GM18502 (cell line): ENCODE data around the gene EAF1.
"Not testable (repeated sequence)": the region's sequence is repeated elsewhere in the genome, so short reads cannot be mapped to it uniquely, and the experiment has no call there.

Source experiments
- ATAC-seq: cut with Tn5 transposase; IDR thresholded peaks from one replicate; pipeline ENCODE4 v1.9.1; 2021; ENCODE audit warnings: mild to moderate bottlenecking; ENCODE audit not compliant: unreplicated experiment, poor library complexity

Gene EAF1

DNA sequence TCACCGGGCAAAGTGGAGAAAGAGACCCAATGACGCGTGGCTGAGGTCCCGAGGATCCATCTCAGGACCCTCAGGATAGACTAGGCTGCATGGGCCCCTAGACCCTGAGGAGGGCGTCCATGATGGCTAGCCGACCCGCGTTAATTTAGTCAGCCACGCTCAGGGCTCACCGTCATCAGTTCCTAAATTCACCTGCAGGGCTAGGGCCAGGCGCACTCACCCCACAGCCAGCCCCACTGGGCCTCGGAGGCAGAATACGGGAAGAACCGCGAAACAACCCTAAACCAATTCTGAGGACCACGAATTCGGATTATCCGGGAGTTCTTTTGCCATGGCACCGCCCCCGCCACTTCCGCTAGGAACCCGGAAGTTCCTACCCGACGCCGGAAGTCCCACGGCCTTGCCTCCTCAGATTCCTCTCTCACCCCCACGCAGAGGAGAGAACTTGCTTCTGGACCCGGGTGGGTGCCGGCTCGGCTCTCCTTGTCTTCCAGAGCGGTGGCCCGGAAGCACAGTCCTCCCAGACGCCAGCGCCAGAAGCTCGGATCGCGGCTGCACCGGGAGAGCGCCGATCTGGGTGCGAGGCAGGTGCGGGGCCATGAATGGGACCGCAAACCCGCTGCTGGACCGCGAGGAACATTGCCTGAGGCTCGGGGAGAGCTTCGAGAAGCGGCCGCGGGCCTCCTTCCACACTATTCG, at the start of gene EAF1, which contains the start of gene METTL6:
Gene EAF1, plus strand, starts transcription at position 417 of the 699 bp plus-strand sequence. Its CDS starts 182 bp downstream, at position 599.
Gene METTL6, minus strand, starts transcription at position 363 of the 699 bp plus-strand sequence. CDS start 1,033 bp downstream, outside the sequence.
- ATAC-seq, result peak; percentile 94

DNA sequence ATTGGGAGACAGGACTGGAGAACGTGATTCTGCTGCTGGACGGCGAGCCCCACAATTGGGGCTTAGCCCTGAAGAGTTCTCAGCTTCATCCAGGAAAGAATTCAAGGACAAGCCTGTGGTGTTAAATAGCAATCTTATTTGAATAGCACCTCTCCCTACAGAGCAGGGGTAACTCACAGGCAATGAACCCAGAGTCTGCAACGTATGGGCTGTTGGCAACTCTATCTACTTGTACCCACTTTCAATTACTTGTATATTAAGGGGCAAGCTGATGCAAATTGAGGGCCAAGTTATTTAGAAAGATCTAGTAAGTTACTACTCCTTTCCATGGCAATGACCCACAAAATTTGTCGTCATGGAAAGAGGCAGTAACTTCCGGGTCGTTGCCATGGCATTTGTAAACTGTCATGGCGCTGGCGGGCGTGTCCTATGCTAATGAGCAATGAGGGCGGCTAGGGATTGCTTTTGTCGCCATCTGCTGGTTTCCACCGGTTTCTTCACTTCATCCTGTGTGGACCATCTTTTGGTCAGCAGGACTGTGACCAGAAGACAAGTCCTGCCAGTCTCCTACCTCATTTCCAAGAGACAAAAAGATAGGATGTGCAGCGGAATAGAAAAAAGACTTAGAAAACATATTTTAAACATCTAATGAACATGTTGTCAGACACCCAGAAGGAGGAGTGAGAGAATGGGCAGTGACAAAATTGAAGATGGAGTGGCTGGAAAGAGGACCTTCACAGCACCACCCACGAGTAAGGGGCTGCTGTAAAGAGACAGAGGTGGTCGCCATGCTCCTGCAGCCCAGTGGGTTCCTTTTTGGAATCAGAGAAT, 49.2 kb upstream of the EAF1 start:
- ATAC-seq, result peak; percentile 93

DNA sequence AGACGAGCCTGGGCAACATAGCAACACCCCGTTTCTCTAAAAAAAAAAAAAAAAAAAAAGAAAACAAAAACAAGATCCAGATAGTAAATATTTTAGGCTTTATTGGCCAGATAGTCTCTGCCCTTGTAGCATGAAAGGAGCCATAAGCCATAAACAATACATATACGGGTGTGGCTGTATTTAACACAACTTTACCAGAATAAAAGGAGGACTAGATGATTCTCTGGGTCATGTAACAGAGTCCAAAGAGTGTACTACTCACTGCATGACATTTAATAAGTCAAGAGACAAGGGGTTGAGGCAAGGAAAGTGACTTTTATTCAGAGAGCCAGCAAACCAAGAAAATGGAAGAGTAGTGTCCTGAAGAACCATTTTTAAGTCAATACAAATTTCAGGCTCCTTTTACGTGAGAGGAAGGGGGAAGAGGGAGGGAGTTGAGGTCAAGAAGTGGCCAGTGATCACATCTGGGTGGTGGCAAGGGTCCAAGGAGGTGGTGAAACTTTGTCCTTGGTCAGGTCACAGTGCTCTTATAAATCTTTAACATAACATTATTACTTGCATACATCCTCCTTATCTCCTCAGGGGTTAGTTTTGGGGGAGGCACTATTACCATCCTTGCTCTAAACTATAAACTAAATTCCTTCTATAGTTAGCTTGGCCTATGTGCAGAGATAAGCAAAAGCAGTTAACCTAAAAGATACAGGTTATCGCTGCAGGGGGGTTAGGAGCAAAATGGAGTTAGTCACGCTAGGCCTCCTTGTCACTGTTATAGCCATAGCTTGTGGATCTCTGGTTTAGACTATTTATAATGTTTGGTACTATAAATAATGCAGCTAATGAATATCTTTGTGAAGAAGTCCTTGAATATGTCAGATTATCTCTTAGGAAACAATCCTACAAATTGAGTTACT, 46.2 kb upstream of the EAF1 start:
- no peak for ATAC-seq

DNA sequence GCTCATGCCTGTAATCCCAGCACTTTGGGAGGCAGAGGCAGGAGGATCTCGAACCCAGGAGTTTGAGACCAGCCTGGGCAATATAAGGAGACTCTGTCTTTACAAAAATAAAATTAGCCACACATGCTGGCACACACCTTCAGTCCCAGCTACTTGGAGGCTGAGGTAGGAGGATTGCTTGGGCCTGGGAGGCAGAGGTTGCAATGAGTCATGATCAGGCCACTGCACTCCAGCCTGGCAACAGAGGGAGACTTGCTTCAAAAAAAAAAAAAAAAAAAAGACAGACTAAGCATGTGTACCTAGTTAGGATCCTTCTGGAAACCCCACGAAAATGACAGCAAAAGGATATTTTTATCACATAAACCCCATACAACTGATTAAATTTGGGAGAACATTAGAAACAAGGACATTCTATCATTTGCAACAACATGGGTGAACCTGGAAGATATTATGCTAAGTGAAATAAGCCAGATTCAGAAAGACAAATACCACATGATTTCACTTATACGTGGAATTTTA, 44.9 kb upstream of the EAF1 start:
- no peak for ATAC-seq

DNA sequence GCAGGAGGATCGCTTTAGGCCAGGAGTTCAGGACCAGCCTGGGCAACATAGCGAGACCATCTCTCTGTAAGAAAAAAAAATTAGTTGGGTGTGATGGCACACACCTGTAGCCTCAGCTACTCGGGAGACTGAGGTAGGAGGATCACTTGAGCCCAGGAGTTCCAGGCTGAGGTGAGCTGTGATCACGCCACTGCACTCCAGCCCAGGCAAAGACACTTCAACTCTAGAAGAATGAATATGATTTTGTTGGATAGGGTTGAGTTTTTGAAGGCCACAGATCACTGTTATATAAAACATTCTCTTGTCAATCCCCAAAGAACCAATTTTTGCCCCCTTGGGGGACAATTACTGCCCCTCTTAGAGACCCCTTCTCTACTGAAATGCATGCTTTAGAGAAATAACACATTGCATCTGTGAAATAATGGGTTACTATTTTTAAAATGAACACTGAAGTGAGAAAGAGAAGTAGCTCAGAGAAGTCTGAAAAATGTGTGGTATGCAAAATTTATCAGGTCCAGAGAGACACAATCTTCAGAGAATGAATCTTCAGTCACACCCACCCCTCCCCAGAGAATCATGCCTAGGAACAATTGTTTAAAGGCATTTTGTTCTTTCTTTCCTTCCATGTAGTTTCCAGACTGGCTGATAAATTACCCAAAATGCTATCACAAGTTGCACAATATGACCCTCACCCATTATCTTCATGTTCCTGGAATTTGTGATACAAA, 42.7 kb upstream of the EAF1 start:
- peak; percentile 84 for ATAC-seq

DNA sequence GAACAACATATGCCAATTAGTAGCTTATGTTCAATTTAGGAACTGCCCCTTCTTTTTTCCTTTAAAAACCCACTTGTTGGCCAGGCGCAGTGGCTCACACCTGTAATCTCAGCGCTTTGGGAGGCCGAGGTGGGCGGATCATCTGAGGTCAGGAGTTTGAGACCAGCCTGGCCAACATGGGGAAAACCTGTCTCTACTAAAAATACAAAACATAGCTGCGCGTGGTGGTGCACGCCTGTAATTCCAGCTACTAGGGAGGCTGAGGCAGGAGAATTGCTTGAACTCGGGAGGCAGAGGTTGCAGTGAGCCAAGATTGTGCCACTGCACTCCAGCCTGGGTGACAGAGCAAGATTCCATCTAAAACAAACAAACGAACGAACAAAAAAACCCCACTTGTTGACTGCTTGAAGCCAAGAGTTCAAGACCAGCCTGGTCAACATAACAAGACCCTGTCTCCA, 42.1 kb upstream of the EAF1 start:
- ATAC-seq, result peak; percentile 18

DNA sequence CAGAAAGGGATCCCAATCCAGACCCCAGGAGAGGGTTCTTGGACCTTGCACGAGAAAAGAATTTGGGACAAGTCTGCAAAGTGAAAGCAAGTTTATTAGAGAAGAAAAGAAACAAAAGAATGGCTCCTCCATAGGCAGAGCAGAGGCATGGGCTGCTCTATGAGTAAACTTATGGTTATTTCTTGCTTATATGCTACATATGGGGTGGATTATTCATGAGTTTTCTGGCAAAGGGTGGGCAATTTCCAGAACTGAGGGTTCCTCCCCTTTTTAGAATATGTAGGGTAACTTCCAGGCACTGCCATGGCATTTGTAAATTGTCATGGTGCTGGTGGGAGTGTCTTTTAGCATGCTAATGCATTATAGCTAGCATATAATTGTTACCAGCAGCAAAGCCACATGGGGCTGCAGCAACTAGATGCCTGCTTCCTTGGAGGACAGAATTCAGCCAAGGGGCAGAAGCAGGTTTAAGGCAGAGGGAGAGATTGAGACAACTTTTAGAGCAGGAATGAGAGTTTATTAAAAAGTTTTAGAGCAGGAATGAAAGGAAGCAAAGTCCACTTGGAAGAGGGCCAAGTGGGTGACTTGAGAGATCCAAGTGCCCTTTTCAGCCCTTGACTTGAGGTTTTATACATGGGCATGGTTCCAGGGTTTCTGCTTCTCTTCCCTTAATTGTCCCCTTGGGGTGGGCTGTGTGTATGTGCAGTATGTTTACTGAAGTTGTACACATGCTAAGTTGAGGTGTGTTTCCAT, 41.3 kb upstream of the EAF1 start:
- ATAC-seq, result no peak

DNA sequence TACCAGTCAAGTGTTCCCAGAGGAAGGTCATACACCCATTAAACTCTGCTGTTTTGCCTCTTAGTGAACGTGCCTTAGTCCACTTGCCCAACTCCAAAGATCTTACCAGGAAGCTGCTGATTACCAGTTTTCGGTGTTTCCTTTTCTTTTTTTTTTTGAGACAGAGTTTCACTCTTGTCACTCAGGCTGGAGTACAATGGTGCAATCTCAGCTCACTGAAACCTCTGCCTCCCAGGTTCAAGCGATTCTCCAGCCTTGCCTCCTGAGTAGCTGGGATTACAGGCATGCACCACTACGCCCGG, 40.8 kb upstream of the EAF1 start:
- ATAC-seq, result not testable (repeated sequence)

DNA sequence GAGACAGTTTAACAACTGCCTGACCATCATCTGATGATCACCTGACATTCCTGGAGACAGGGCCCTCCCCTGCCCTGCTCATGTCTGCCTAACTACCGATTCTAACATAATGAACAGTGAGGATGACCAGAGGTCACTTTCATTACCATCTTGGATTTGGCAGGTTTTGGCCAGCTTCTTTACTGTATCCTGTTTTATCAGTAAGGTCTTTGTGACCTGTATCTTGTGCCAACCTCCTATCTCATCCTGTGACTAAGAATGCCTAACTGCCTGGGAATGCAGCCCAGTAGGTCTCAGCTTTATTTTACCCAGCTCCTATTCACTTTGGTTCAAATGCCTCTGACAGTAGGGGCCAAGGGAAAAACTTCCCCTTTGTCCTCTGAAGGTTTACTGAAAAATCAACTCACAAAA, 40.2 kb upstream of the EAF1 start:
- no peak for ATAC-seq

DNA sequence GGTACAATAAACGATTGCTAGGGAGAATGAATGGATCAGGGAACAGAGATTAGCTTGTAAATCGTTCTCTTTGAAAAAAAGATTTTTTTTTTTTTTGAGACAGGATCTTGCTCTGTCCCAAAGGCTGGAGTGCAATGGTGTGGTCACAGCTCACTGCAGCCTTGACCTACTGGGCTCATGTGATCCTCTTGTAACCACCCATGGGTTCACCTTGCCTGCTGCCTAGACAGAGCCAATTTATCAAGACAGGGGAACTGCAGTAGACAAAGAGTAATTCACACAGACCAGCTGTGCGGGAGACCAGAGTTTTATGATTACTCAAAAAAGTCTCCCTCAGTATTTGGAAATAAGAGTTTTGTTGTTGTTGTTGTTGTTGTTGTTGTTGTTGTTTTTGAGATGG, 39.7 kb upstream of the EAF1 start:
- ATAC-seq, result no peak

DNA sequence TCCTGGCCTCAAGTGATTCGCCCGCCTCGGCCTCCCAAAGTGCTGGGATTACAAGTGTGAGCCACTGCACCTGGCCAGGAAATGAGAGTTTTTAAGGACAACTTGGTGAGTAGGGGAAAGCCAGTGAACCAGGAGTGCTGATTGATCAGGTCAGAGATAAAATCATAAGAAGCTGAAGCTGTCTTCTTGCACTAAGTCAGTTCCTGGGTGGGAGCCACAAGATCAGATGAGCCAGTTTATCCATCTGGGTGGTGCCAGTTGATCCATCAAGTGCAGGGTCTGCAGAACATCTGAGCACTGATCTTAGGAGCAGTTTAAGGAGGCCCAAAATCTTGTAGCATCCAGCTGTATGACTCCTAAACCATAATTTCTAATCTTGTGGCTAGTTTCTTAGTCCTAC, 39.1 kb upstream of the EAF1 start:
- ATAC-seq, result not testable (repeated sequence)

DNA sequence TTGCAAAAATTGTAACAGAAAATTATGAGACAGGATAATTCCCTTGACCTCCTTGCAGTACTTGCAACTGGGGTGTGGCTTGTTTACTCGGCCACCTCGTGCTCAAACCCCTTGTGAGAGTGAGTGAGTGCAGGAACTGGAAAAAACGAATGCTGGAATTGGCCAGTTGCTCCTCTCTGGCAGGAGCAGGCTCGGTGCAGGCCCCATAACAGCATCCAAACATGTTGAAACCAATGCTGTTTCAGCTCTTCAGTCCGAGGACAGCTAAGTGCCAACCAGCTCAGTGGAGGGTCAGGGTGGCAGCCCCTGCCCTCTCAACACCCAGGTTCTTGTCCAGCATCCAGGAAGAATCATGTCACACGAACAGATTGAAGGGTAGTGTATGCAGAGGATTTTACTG, 36.9 kb upstream of the EAF1 start:
- ATAC-seq, result no peak

DNA sequence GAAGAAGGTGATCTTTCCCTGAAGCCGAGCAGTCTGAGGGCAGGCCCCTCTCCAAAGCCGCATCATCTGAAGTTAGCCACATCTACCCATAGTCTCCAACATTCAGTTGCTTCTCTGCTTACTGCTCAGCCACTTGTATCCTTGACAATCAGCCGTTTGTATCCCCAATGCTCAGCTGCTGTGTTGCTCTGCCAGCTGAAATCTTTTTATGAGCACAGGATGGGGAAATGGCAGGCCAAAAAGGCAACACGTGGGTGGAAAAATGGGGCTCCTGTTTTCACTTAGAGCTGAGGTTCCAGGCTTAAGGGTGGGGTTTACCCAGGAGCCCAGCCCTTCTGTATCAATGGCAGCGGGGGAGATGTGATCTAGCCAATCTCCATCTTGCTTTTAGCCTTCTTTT, 36.4 kb upstream of the EAF1 start:
- ATAC-seq, result no peak

DNA sequence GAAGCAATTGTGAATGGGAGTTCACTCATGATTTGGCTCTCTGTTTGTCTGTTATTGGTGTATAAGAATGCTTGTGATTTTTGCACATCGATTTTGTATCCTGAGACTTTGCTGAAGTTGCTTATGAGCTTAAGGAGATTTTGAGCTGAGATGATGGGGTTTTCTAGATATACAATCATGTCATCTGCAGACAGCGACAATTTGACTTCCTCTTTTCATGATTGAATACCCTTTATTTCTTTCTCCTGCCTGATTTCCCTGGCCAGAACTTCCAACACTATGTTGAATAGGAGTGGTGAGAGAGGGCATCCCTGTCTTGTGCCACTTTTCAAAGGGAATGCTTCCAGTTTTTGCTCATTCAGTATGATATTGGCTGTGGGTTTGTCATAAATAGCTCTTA, 34.1 kb upstream of the EAF1 start:
- ATAC-seq, result not testable (repeated sequence)

DNA sequence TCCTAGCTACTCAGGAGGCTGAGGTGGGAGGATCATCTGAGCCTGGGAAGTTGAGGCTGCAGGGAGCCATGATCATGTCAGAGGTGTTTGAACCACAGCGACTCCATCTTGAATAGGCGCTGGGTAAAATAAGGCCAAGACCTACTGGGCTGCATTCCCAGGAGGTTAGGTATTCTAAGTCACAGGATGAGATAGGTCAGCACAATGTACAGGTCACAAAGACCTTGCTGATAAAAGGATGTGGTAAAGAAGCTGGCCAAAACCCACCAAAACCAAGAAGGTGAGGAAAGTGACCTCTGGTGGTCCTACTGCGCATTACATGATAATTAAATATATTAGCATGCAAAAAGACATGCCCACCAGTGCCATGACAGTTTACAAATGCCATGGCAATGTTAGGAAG, 28.7 kb upstream of the EAF1 start:
- not testable (repeated sequence) for ATAC-seq

DNA sequence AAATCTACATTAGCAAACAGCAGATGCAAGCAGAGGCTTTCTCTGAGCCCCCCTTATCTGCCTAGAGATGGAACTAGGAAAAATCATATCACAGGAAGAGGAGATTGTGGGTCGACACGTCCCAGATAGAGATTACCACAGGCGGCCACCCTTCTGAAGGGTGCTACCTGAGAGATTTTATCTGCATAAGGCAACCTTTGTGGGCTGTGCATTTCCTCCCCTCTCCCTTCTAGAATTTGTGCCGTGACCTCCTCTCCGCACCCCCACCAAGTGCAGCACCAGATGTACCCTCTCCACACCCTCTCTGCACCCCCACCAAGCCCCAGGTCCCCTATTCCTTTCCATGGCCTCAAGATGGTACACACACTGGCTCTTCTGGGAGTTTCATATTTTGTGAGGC, 27.4 kb upstream of the EAF1 start:
- ATAC-seq, result no peak

DNA sequence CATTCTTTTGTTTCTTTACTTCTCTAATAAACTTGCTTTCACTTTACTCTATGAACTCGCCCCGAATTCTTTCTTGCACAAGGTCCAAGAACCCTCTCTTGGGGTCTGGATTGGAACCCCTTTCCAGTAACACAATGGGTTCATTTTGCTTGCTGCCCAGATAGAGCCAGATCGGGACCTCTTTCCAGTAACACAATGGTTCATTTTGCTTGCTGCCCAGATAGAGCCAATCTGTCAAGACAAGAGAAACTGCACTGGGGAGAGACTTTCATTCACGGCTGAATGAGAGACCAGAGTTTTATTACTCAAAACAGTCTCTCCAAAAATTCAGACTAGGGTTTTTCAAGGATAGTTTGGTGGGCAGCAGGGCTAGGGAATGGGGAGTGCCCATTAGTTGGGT, 25.5 kb upstream of the EAF1 start:
- no peak for ATAC-seq

DNA sequence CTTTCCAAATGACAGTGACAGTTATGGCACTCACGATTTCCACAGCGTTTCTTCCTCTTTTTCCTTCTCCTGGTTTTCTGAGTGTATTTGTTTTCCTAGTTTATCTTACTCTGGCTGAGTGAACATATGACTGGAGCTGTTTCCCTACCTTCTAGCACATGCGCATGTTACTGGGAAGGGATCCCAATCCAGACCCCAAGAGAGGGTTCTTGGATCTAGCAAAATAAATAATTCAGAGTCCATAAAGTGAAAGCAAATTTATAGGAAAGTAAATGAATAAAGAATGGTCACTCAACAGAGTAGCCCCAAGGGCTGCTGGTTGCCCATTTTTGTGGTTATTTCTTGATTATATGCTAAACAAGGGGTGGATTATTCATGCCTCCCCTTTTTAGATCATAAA, 23.9 kb upstream of the EAF1 start:
- no peak for ATAC-seq

DNA sequence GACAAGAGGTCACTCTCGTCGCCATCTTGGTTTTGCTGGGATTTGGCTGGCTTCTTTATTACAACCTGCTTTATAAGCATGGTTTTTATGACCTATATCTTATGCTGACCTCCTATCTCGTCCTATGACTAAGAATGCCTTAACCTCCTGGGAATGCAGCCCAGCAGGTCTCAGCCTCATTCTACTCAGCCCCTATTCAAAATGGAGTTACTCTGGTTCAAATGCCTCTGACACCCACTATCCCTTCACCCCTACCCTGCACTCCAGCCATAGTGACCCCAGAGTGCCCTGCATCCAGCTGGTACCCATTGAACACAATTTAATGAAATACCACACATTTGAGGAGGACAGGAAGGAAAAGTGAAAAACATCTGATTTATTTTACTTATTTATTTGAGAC, 23.4 kb upstream of the EAF1 start:
- ATAC-seq, result no peak
